Subcutaneous adipose tissue (tissue), 4 donors: ENCODE measurements around the gene SFXN1. TPM values are rescaled to one million over a fixed set of nuclear protein-coding genes. Genes with fewer than 3 reads are reported as not detected.

Experiments used
- CTCF ChIP-seq: fragments of 450-650 bp; IDR thresholded peaks from one replicate; pipeline ENCODE4 v1.5.1; 2016; ENCODE audit warnings: low read depth, mild to moderate bottlenecking, control low read depth, antibody characterized with exemption, moderate library complexity
- total RNA-seq, 4 donors: library from RNA; depleted of rRNA; stranded (reverse); fragments of >200 nt; gene quantifications; one replicate each; pipeline ENCODE4 v1.1.0, GENCODE V29; 2016

The SFXN1 gene
- total RNA-seq, 4 donors from 2014 or later, result 8.6 to 22.8 (median 15.0) TPM

DNA sequence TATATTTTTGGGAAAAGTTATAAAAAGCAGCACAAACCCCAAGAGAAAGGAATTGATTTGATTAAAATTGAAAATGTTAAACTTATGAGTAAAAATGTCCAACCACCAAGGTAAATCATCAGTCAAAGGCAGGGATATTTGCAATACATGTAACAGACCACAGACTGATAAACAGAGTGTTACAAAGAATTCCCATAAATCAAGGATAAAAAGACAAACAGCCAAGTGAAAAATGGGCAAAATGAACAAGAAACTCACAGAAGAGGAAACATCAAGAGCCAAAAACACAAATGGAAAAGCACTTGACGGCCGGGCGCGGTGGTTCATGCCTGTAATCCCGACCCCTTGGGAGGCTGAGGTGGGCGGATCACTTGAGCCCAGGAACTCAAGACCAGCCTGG, 98.2 kb downstream of the SFXN1 start:
- no peak for TF ChIP-seq CTCF

Other genes with a start within 250 kb of the SFXN1 start
- gene DRD1, start 34.4 kb upstream of the SFXN1 start, total RNA-seq, result under 1 TPM in 1 of 4 donors, not detected in 3; 0.17 TPM
- 1 to 10 TPM; 2.4 to 6.5 (median 5.5) TPM for gene HRH2, start 179.5 kb downstream of the SFXN1 start, total RNA-seq